ENCODE data around the gene ZNF341. TPM values are rescaled to one million over a fixed set of nuclear protein-coding genes. Genes with fewer than 3 reads are reported as not detected.

The ZNF341 gene
- total RNA-seq, 3 donors from 2014 or later: 5.0 to 5.6 (median 5.1) TPM

DNA sequence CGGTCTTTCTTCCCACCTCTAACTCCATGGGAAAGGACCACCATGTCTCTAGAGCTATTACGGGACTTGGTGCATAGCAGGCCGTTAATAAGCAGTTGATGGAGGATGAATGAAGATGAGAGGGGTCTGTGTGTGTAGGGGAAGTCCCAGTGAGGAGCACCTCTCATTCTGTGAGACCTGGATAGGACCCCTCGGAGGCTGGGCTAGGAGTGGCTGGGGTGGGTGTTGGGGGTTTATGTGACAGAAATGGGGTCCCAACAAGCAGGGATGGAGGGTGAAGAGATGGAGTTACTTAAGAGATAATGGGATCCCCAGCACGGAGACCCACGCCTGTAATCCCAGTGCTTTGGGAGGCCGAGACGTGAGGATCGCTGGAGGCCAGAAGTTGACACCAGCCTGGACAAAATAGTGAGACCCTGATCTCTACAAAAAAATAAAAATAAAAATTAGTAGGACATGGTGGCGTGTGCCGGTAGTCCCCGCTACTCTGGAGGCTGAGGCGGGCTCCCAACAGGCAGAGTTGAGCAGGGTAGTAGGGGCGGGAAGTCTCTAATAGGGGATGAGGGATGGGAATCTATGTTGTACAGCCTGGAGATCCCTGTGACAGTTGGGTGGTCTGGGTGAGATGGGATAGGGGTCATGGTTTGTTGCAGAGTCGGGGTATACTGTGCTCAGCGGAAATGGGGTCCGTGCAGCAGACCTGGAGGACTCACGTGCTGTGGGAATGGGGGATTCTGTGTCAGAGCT, 677 bp upstream of the ZNF341 start:
- Histone ChIP-seq H3K4me3 (peak overlapping the region; percentile 24), H3K9me3 (peaks cover 2% of the 10 kb centered on the region), H3K4me1 (ENCODE audit: low read depth) (peaks cover 18% of the 10 kb centered on the region), H3K36me3 (ENCODE audit: low read depth) (no peaks in the 10 kb centered on the region)
- intact Hi-C loops (cut with DNase I, micrococcal nuclease): no loop called here
- TF ChIP-seq, protein P1, sequence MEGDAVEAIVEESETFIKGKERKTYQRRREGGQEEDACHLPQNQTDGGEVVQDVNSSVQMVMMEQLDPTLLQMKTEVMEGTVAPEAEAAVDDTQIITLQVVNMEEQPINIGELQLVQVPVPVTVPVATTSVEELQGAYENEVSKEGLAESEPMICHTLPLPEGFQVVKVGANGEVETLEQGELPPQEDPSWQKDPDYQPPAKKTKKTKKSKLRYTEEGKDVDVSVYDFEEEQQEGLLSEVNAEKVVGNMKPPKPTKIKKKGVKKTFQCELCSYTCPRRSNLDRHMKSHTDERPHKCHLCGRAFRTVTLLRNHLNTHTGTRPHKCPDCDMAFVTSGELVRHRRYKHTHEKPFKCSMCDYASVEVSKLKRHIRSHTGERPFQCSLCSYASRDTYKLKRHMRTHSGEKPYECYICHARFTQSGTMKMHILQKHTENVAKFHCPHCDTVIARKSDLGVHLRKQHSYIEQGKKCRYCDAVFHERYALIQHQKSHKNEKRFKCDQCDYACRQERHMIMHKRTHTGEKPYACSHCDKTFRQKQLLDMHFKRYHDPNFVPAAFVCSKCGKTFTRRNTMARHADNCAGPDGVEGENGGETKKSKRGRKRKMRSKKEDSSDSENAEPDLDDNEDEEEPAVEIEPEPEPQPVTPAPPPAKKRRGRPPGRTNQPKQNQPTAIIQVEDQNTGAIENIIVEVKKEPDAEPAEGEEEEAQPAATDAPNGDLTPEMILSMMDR (IDR thresholded peaks at IDR 0.05): no peak
- DNase-seq (peak in 2 of 3 donors; percentile 16 to 42), ATAC-seq (no peak)

DNA sequence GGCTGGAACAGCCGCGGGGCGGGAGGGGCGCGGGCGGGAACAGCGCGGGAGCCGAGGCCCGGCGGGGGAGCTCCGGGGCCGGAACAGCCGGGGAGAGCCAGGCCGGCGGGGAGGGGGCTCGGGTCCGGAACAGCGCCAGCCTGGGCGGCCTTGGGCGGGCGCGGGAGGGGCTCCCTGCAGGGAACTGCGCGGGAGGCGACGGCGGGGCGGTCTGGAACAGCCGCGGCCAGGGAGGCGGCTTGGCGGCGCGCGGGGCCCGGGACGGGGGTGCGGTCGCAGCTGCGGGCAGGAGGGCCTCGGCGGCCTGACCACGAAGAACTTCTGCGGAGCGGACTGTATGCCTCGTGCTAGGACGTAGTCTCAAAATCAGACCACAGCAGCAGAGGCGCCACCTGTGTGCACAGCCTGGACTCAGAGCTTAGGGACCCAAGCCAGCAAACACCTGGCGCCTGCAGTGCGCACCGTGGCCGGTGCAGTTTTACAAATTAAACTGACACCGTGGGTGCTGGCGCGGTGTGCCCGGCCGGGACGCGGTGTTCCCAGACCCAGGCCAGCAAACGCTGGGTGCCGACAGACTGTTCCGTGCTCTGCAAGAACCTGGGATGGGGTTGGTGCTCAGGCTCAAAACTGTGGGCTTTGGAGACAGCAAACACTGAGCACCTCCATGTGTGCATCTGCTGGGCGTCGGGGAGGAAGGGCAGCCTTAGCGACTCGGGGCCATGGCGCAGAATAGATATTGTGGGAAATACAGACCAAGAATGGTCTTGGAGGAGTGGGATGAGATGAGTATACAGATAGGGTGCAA, 572 bp downstream of the ZNF341 start:
- H3K4me3 ChIP-seq: peak overlapping the region; percentile 24
- TF ChIP-seq, protein P1 (IDR thresholded peaks at IDR 0.05): no peak
- ATAC-seq (peak; percentile 83), DNase-seq (peak; percentile 92 to 97 (median 95))
- peaks cover 18% of the 10 kb centered on the region for H3K4me1 ChIP-seq (ENCODE audit: low read depth)
- H3K9me3 ChIP-seq: peaks cover 14% of the 10 kb centered on the region
- intact Hi-C loops (cut with DNase I, micrococcal nuclease): no loop called here
- no peaks in the 10 kb centered on the region for H3K36me3 ChIP-seq (ENCODE audit: low read depth)

DNA sequence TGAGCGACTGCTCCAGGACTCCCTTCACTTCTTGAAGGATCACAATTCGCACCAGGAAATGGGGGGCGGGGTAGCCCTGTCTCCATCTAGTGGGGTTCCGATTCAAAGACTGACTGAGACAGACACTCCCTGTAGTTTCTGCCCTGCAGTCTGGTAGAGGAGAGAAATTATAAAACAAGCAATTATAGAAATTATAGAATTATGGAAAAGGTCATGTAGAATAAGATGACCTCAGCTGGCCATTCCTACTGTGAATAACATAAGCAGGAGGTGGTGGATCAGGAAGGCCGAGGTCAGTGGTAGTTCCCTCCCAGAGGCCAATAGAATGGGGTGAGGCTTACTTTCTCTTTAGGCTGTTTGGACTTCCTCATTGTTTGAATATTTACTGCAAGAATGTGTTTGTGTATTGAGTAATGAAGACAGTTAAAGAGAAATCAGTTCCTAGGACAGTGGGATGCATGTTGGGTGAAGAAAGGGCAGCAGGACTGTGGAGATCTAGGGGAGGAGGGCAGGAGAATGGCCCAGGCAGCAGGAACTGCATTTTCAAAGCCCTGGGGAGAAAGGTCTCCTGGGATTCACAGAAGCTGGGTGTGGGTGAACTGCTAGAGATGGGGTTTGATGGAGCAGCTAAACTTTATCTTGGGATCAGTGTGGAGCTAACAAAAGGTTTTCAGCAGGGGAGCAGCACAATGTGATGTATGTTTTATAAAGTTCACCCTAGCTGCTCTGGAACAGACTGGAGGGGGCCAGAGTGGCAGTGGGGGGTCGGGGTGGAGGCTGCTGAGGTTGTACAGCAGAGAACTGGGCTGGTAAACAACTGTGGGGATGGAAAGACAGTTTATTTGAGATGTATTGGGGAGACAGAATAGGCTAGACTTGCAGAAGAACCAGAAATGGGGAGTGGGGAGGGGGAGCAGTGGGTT, 2.1 kb downstream of the ZNF341 start:
- TF ChIP-seq, protein P1 (IDR thresholded peaks at IDR 0.05): no peak
- Histone ChIP-seq H3K4me1 (ENCODE audit: low read depth) (peaks cover 18% of the 10 kb centered on the region), H3K4me3 (peak overlapping the region; percentile 1), H3K9me3 (peaks cover 24% of the 10 kb centered on the region), H3K36me3 (ENCODE audit: low read depth) (no peaks in the 10 kb centered on the region)
- DNase-seq (peak; percentile 71 to 75 (median 73)), ATAC-seq (peak; percentile 68)
- intact Hi-C loops (cut with DNase I, micrococcal nuclease): no loop called here

DNA sequence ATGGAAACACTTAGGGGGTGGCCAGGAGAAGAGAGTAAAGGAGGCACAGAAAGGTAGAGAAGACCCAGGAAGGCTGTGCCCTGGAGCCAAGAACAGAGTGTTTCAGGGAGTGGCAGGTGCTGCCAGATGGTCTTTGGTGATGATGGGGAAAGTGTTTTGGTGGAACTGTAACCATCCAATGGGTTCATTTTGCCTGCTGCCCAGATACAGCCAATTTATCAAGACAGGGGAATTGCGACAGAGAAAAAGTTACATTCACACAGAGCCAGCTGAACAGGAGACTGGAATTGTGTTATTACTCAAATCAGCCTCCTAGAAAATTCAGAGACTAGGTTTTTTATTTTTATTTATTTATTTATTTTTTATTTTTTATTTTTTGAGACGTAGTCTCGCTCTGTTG, 5.2 kb downstream of the ZNF341 start:
- no peak for ATAC-seq
- H3K9me3 ChIP-seq: peaks cover 24% of the 10 kb centered on the region
- no peak overlapping the region for H3K4me3 ChIP-seq
- H3K36me3 ChIP-seq (ENCODE audit: low read depth): no peaks in the 10 kb centered on the region
- H3K4me1 ChIP-seq (ENCODE audit: low read depth): peaks cover 18% of the 10 kb centered on the region
- intact Hi-C loops (cut with DNase I, micrococcal nuclease): no loop called here
- DNase-seq: no peak
- TF ChIP-seq, protein P1 (IDR thresholded peaks at IDR 0.05): no peak

DNA sequence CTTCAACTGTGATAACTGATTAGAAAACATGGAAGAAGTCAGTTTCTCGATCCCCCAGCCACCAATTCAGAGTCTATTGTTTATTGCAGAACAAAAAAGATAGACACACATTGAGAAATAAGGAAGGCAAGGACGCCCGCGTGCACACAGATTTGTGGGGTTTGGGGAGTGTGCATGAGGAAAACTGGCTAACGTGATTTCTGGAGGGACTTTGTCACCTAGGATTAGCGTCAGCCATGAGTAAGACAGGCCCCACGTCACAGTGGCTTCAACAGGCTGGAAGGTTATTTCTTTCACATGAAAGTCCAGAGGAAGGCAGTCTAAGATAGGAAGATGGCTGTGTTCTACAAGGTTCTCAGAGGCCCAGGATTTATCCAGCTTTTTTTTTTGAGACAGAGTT, 7.7 kb downstream of the ZNF341 start:
- H3K4me1 ChIP-seq (ENCODE audit: low read depth): peaks cover 8% of the 10 kb centered on the region
- DNase-seq (no peak), ATAC-seq (no peak)
- no peak overlapping the region for H3K4me3 ChIP-seq
- H3K36me3 ChIP-seq (ENCODE audit: low read depth): no peaks in the 10 kb centered on the region
- intact Hi-C loops (cut with DNase I, micrococcal nuclease): no loop called here
- H3K9me3 ChIP-seq: peaks cover 24% of the 10 kb centered on the region
- TF ChIP-seq, protein P1 (IDR thresholded peaks at IDR 0.05): no peak
